ENCODE data around the gene WBP1L. TPM values are rescaled to one million over a fixed set of nuclear protein-coding genes. Genes with fewer than 3 reads are reported as not detected.
"Not testable (repeated sequence)": the region's sequence is repeated elsewhere in the genome, so short reads cannot be mapped to it uniquely, and the experiment has no call there.

Gene WBP1L
- total RNA-seq, 1 donor from 2014 or later = 33.0 TPM

- ATAC-seq = no peak
- no peak for DNase-seq (ENCODE audit: low spot score)
These were observed 21.8 kb upstream of the WBP1L start for GRCh38 chr10:102721954-102722353.

GRCh38 chr10:102723989-102724388, 19.8 kb upstream of the WBP1L start:
- ATAC-seq = no peak
- no peak for DNase-seq (ENCODE audit: low spot score)

DNA sequence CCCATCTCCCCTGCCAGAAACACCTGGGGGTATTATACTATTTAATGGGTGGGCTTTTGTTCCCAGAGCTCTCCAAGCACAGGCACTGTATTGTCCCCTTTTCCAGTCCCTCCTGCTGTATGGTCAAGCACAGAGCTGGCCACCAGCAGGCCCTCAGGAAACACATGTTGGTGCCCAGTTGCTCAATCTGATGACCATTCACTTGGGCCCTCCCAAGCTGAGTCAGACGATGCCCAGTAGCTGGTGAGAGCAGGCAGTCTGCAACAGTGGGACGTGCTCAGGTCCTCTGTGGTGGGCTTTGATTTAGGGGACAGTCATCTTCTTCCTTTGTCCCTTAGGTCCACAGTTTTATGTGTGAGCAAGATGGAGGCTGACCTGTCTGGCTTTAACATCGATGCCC, 17.5 kb upstream of the WBP1L start:
- ATAC-seq (no peak), DNase-seq (ENCODE audit: low spot score) (no peak)

DNA sequence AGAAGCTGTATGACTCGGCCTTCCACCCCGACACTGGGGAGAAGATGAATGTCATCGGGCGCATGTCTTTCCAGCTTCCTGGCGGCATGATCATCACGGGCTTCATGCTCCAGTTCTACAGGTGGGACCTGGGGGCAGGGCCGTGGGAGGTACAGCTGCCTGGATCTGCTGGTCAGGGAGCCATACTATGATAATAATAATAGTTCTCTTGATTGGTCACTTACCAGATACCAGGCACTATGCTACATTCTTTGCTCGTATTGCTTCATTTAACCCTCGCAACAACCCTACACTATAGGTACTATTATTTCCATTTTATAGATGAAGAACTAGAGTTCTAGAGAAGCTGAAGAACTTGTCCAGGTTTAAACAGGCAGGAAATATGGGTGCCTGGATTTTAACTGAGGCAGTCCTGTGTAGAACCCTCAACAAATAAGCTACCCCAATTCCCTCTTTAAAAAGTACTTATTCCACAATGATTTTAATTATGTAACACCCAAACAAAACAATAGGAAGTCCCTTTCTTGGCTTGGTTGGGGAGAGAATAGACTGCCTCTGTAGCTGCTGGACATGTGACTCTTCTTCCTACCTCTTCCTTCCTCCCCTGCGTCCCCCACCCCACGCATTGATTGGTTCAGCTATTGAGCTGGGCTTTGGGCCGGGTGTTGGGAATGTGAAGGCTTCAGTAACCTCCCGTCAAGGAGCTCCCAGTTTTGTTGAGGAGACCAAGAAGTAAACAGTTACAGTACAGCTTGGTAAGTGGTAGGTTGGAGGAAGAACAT, 16.5 kb upstream of the WBP1L start:
- no peak for DNase-seq (ENCODE audit: low spot score)
- ATAC-seq = peak; percentile 24

DNA sequence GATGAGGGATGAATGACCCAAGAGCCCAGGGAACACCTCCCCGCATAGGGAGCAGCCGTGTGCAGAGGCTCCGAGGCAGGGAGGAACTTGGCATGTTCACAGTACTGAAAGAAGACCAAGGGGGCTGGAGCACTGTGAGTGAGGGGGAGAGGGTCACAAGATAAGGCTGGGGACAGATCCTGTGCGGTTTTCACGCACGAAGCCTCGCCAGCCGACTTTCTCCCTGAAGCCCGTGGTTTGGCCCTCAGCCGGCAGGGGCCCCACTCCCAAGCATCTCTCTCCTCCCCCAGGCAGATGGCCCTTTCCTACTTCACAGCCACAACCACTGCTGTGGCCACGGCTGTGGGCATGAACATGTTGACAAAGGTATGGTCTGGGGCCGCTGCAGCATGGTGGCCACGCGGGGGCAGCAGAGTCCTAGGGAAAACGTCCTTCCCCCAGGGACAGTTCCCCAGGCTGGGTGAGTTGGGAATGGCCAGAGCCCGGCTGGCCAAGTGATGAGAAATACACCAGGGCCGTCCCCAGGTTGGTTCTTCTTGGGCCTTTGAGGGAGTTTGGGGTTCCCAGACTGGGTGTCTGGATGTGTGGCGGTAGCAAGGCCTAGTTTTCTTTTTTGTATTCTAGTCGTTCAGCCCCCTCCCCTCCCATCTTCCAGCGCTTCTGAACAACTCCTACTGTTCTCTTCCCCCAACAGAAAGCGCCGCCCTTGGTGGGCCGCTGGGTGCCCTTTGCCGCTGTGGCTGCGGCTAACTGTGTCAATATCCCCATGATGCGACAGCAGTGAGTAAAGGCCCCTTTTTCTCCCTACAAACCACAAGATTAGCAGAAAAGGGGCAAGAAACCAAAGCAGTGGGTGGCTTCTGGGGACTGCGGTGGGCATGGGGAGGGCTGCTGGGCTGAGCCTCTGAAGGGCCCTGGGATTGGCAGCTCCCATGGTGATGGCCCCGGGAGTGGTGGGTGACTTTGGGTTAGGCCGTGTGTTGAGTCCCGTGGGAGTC, 14.4 kb upstream of the WBP1L start:
- ATAC-seq (peak; percentile 94), DNase-seq (ENCODE audit: low spot score) (peak; percentile 83)

DNA sequence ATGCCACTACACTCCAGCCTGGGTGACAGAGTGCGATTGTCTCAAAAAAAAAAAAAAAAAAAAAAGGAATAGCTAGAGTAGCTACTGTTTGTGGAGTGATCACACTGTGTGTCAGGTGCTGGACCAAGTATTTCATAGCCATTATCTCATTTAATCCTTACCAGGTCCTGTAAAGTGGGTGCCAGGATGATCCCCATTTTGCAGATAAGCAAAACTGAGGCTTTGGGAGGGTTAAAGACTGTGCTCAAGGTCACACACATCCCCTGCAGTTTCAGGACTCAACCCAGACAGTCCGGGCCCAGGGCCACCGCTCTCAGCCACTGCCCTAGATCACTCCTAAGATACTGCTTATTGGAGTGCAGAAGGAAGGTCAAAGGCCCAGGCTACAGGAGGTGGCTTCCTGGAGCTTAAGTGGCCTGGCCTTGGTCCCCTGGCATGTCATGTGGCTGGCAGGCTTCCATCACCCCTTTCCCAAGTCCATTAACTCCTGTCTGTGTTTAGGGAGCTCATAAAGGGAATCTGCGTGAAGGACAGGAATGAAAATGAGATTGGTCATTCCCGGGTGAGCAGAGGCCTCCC, 12.4 kb upstream of the WBP1L start:
- DNase-seq (ENCODE audit: low spot score) (no peak), ATAC-seq (peak; percentile 33)

GRCh38 chr10:102732661-102733060, 11.1 kb upstream of the WBP1L start:
- no peak for DNase-seq (ENCODE audit: low spot score)
- no peak for ATAC-seq

DNA sequence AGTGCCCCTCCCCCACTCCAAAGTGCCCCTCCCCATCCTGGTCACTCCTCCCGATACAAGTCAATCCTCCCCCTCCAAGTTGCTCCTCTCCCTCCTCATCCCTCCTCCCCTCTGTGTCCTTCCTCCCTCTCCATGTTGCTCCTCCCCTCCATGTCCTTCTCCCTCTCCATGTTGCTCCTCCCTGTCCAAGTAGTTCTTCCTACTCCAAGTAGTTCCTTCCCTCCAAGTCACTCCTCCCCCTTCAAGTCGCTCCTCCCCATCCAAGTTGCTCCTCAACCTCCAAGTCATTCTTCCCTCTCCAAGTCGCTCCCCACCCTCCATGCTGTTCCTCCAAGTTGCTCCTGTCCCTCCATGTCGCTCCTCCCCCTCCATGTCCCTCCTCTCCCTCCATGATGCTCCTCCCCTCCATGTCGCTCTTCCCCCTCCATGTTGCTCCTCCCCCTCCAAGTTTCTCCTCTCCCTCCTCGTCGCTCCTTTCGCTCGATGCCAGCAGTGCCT, 8.6 kb upstream of the WBP1L start:
- ATAC-seq = no peak
- no peak for DNase-seq (ENCODE audit: low spot score)

DNA sequence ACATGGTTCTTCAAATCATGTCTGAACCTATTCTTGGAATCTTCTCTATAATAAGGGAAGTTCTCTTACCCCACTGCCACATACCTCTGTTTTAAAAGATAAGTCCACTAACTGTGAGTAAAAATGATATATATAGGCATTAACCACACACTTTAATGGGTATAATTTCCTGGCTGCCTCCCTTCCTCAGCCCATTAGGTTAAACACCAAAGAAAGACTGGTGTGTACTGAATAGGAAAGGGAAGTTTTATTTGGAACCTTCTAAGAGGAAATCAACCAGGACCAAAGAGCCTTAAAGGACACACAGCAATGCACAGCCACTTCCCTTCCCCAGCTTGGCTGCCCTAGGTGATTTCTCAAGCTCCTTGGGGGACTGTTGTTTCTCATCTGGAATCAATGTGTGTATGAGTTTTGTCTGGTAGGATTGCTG, 5.0 kb upstream of the WBP1L start:
- ATAC-seq (no peak), DNase-seq (ENCODE audit: low spot score) (no peak)

GRCh38 chr10:102740229-102740628, 3.5 kb upstream of the WBP1L start:
- ATAC-seq (no peak), DNase-seq (ENCODE audit: low spot score) (no peak)

GRCh38 chr10:102741726-102742237, 2.0 kb upstream of the WBP1L start:
- DNase-seq (ENCODE audit: low spot score) (no peak), ATAC-seq (no peak)

GRCh38 chr10:102742313-102742712, 1.4 kb upstream of the WBP1L start:
- DNase-seq (ENCODE audit: low spot score); ATAC-seq: not testable (repeated sequence)

- DNase-seq (ENCODE audit: low spot score) = no peak
These were observed 615 bp upstream of the WBP1L start for GRCh38 chr10:102743078-102743587.

GRCh38 chr10:102744374-102745051, 765 bp downstream of the WBP1L start:
- ATAC-seq (peak; percentile 33), DNase-seq (ENCODE audit: low spot score) (peak; percentile 57)

More at GRCh38 chr10:102743078-102743587, 615 bp upstream of the WBP1L start:
- ATAC-seq = no peak

- no peak for ATAC-seq
These were observed 1.4 kb downstream of the WBP1L start for GRCh38 chr10:102745157-102745556.

GRCh38 chr10:102752266-102752930, 8.7 kb downstream of the WBP1L start:
- DNase-seq (ENCODE audit: low spot score) = no peak
- no peak for ATAC-seq

More at GRCh38 chr10:102745157-102745556, 1.4 kb downstream of the WBP1L start:
- no peak for DNase-seq (ENCODE audit: low spot score)

- no peak for DNase-seq (ENCODE audit: low spot score)
- ATAC-seq = peak; percentile 95
These were observed 9.4 kb downstream of the WBP1L start for GRCh38 chr10:102752934-102753664.

GRCh38 chr10:102753718-102754117, 10.0 kb downstream of the WBP1L start:
- DNase-seq (ENCODE audit: low spot score) (no peak), ATAC-seq (no peak)

- DNase-seq (ENCODE audit: low spot score) (no peak), ATAC-seq (peak; percentile 19)
These were observed 13.6 kb downstream of the WBP1L start for GRCh38 chr10:102757323-102757722.
